ENCODE results near the gene IL27RA.

- TF ChIP-seq, protein P1, sequence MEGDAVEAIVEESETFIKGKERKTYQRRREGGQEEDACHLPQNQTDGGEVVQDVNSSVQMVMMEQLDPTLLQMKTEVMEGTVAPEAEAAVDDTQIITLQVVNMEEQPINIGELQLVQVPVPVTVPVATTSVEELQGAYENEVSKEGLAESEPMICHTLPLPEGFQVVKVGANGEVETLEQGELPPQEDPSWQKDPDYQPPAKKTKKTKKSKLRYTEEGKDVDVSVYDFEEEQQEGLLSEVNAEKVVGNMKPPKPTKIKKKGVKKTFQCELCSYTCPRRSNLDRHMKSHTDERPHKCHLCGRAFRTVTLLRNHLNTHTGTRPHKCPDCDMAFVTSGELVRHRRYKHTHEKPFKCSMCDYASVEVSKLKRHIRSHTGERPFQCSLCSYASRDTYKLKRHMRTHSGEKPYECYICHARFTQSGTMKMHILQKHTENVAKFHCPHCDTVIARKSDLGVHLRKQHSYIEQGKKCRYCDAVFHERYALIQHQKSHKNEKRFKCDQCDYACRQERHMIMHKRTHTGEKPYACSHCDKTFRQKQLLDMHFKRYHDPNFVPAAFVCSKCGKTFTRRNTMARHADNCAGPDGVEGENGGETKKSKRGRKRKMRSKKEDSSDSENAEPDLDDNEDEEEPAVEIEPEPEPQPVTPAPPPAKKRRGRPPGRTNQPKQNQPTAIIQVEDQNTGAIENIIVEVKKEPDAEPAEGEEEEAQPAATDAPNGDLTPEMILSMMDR (conservative IDR thresholded peaks at IDR 0.05; ENCODE audit: low read length): peak; percentile 79
- no peak for TF ChIP-seq EZH2phosphoT487 (IDR thresholded peaks at IDR 0.05; ENCODE audit: borderline replicate concordance, low read depth, low read length)
Observed at GRCh38 chr19:14091081-14091812, 59.7 kb downstream of the IL27RA start.

Measured in OCI-LY7 (cell line).